ENCODE data around the gene ERG28.

DNA sequence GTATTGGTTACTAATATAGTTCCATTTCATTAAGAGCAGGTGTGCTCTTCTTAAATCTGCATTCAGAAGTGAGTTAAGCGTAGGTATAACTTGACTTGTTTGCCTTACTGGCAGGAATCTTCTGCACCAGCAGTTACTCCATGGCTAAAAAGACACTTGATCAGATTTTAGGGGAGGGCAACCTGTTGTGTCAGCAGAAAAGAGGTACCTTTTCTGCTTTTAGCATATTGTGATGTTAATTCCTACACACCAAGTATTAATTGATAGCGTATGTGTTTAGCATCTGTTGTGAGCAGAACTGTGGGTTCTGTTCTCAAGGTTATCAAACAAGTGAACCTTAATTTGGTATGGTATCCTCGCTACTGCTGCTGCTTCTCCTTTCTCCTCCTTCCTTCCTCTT lies 38.7 kb upstream of the ERG28 start:
- TF ChIP-seq POLR2AphosphoS5 (IDR thresholded peaks at IDR 0.05; ENCODE audit: low read depth) (no peak), GABPA (IDR thresholded peaks at IDR 0.05; ENCODE audit: low read depth) (no peak)
- TF ChIP-seq, protein P1, sequence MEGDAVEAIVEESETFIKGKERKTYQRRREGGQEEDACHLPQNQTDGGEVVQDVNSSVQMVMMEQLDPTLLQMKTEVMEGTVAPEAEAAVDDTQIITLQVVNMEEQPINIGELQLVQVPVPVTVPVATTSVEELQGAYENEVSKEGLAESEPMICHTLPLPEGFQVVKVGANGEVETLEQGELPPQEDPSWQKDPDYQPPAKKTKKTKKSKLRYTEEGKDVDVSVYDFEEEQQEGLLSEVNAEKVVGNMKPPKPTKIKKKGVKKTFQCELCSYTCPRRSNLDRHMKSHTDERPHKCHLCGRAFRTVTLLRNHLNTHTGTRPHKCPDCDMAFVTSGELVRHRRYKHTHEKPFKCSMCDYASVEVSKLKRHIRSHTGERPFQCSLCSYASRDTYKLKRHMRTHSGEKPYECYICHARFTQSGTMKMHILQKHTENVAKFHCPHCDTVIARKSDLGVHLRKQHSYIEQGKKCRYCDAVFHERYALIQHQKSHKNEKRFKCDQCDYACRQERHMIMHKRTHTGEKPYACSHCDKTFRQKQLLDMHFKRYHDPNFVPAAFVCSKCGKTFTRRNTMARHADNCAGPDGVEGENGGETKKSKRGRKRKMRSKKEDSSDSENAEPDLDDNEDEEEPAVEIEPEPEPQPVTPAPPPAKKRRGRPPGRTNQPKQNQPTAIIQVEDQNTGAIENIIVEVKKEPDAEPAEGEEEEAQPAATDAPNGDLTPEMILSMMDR (IDR thresholded peaks at IDR 0.05; ENCODE audit: insufficient read depth, low read length), result no peak
- TF ChIP-seq, protein P2, sequence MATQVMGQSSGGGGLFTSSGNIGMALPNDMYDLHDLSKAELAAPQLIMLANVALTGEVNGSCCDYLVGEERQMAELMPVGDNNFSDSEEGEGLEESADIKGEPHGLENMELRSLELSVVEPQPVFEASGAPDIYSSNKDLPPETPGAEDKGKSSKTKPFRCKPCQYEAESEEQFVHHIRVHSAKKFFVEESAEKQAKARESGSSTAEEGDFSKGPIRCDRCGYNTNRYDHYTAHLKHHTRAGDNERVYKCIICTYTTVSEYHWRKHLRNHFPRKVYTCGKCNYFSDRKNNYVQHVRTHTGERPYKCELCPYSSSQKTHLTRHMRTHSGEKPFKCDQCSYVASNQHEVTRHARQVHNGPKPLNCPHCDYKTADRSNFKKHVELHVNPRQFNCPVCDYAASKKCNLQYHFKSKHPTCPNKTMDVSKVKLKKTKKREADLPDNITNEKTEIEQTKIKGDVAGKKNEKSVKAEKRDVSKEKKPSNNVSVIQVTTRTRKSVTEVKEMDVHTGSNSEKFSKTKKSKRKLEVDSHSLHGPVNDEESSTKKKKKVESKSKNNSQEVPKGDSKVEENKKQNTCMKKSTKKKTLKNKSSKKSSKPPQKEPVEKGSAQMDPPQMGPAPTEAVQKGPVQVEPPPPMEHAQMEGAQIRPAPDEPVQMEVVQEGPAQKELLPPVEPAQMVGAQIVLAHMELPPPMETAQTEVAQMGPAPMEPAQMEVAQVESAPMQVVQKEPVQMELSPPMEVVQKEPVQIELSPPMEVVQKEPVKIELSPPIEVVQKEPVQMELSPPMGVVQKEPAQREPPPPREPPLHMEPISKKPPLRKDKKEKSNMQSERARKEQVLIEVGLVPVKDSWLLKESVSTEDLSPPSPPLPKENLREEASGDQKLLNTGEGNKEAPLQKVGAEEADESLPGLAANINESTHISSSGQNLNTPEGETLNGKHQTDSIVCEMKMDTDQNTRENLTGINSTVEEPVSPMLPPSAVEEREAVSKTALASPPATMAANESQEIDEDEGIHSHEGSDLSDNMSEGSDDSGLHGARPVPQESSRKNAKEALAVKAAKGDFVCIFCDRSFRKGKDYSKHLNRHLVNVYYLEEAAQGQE (IDR thresholded peaks at IDR 0.05; ENCODE audit: insufficient replicate concordance, low read depth), result no peak

Data from HL-60 (cell line).